Fibroblast of skin of right biceps (primary cell): ENCODE data around the gene PET100.

Source experiments
- DNase-seq: peaks from one replicate; pipeline ENCODE4 v3.0.0-alpha.2; 2013

Gene PET100

DNA sequence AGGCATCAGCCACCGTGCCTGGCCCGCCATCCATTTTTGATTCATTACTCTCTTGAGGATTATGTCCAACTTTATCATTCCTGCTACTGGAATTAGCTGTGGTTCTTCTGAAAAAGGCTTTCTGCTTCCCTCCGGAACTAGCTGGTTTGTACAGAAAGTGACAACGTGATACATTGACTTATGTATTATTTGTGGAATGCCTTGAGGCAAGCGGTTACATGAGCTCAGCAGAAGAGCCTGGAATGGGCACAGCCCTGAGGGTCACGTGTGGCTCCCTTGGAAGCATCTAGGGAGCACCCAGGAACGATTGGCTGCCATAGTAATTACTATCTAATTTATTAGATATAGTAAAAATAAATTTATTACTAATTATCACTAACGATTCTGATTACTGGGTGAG, 24.8 kb downstream of the PET100 start:
- DNase-seq: no peak

- no peak for DNase-seq
These were observed 26.0 kb downstream of the PET100 start for GRCh38 chr19:7655581-7655980.

GRCh38 chr19:7657131-7657751, 27.6 kb downstream of the PET100 start:
- no peak for DNase-seq

- DNase-seq: no peak
These were observed 28.7 kb downstream of the PET100 start for GRCh38 chr19:7658219-7658686.

- no peak for DNase-seq
These were observed 32.3 kb downstream of the PET100 start for GRCh38 chr19:7661744-7662538.

GRCh38 chr19:7662657-7663056, 33.1 kb downstream of the PET100 start:
- no peak for DNase-seq

DNA sequence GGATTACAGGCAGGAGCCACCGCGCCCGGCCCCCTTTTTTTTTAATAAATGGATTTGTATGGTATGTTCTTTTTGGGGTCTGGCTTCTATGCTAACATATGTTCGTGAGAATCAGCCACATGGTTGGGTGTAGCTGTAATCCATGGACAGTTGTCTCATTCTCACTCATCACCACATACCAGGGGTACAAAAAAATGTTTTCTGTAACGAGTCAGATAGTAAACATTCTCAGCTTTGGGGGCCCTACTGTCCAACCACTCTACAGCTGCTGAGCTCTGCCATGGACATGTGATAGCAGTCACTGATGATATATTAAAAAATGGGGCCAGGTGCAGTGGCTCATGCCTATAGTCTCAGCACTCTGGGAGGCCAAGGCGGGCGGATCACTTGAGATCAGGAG, 34.1 kb downstream of the PET100 start:
- DNase-seq: no peak

- peak; percentile 56 for DNase-seq
These were observed 35.5 kb downstream of the PET100 start for GRCh38 chr19:7665076-7665475.

DNA sequence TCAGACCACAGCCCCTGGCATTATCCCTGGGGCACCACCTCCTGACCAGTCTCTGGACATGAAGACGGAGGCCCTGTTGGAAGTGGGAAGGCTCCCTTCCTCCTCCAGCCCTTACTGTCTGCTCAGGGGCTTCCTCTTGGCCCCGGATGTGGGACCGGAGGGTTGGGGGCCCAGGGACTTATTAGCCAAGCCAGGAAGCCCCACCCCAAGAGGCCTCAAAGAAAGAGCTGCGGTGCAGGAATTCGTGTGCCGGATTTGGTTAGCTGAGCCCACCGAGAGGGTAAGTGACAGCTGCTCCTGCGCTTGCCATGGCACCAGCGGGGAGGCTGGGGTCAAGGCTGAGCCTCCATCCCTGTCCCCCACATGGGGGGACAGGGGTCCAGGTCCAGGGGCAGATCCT, 39.2 kb downstream of the PET100 start, which contains the start of gene RETN:
Gene RETN (plus strand): TSS at position 208 of the 400 bp plus-strand sequence. CDS start 278 bp downstream, outside the sequence.
- no peak for DNase-seq

GRCh38 chr19:7669641-7670040, 40.0 kb downstream of the PET100 start:
- DNase-seq: no peak

DNA sequence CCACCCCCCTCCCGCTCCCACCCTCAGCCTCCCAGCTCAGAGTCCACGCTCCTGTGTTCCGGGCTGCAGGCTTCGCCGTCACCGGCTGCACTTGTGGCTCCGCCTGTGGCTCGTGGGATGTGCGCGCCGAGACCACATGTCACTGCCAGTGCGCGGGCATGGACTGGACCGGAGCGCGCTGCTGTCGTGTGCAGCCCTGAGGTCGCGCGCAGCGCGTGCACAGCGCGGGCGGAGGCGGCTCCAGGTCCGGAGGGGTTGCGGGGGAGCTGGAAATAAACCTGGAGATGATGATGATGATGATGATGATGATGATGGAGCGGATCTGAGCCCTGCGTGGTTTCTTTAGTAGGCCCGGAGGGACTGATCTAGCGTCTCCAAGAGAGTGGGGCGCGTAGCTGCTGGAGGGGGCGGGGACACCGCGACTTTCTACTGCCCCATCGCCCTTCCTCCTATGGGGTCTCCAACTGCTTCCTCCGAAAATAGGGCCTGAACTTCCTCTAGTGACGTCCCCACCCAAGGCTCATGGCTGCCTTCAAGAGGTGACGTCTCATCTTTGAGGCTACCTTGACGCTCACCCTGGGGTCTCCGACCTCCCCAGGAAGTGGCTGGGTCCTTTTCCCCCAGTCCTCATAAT, 40.7 kb downstream of the PET100 start:
- DNase-seq: no peak

GRCh38 chr19:7670790-7671189, 41.2 kb downstream of the PET100 start:
- DNase-seq: no peak

DNA sequence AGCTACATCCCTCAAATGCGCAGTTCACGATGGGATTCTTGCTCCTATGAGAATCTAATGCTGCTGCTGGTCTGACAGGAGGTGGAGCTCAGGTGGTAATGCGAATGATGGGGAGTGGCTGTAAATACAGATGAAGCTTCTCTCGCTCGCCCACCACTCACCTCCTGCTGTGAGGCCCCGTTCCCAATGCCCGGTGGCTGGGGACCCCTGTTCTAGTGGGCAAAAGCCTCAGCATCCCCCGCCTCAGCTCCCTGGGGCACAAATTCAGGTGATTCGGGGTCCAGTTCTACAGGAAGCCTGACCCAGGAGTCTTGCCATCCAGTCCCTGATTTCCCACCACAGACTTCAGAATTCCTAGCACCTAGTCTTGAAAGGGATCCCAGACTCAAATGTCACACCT, 42.9 kb downstream of the PET100 start:
- DNase-seq: no peak

- DNase-seq: peak; percentile 40
These were observed 44.7 kb downstream of the PET100 start for GRCh38 chr19:7674010-7675005.

GRCh38 chr19:7676376-7676775, 46.8 kb downstream of the PET100 start:
- DNase-seq: no peak

DNA sequence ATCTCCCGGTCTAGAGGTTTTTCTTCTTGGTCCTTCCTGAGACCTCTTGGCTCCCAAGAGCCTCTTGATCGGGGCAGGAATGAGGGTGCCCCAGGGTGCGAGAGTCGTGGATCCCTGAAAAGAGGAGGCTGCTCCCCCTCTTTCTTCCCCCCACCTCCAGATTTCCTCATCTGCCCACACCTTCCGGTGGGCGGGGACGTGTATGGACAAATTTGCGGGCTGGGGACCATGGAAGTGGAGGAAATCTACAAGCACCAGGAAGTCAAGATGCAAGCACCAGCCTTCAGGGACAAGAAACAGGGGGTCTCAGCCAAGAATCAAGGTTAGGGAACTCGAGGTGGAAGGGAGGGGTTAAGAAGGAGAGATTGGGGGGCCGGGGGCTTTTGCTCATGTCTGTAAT, 47.3 kb downstream of the PET100 start, which contains the start of gene MCEMP1:
Gene MCEMP1 (plus strand): TSS at position 237 of the 400 bp plus-strand sequence. CDS start 31 bp downstream, at position 268.
- DNase-seq: no peak

- no peak for DNase-seq
These were observed 48.2 kb downstream of the PET100 start for GRCh38 chr19:7677669-7678311.

- DNase-seq: no peak
These were observed 49.6 kb downstream of the PET100 start for GRCh38 chr19:7678971-7679751.

DNA sequence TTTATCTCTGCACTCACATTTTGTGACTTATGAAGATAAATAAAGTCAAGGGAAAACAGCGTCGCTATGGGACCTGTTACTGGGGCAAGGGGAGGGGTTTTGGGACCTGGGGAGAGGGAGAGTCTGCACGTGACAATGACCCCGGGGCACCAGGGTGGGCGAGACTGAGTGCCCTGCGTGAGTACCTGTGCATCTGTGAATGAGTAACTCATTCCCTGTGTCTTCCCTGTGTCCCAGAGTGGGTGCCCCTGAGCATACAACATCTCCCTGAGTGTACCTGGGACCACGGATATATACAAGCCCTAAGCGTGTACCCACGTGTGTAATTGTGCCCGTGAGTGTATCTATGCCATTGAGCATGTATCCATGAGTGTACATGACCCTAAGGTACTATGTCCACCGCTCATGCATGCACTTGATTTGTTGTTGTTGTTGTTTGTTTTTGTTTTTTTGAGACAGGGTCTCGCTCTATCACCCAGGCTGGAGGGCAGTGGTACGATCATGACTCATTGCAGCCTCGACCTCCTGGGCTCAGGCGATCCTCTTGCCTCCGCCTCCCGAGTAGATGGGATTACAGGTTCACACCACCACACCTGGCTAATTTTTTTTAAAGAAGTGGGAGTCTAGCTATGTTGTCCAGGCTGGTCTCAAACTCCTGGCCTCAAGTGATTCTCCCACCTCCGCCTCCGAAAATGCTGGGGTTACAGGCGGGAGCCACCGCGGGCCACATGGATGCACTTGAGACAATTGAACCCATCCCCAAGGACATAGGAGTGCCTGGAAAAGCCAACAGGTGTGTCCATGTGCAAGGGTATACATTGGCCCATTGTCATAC, 50.4 kb downstream of the PET100 start:
- DNase-seq: no peak
